WTC11 (cell line): Measurements from ENCODE around the gene SYTL1. TPM values are rescaled to one million over a fixed set of nuclear protein-coding genes. Genes with fewer than 3 reads are reported as not detected.
A peak's percentile ranks its signal among the peaks of the same experiment; 100 is the strongest.

Experiments used
- ATAC-seq: fragments of 200-7000 bp; cut with Tn5 transposase; 2 replicates; pipeline ENCODE4 v1.10.0; 2021; ENCODE audit warnings: mild to moderate bottlenecking, moderate library complexity
- CTCF ChIA-PET: fragments of 300-600 bp; sonication (Branson Sonifier 250); formaldehyde crosslinking; loops from one replicate; lab custom pipeline; 2021; ENCODE audit warnings: antibody characterized with exemption; lab: Charles Lee
- POLR2A ChIA-PET: fragments of 350-600 bp; sonication (Branson Sonifier 250); formaldehyde crosslinking; loops from one replicate; lab custom pipeline; 2021; ENCODE audit warnings: antibody characterized with exemption; lab: Charles Lee
- DNase-seq: peaks from one replicate; pipeline ENCODE4 v3.0.0; 2021; ENCODE audit warnings: low spot score
- H3K27ac Mint-ChIP-seq: 2 replicates; pipeline ENCODE4 v1.8.0; 2021; ENCODE audit warnings: mixed read lengths
- H3K27me3 Mint-ChIP-seq: 2 replicates; pipeline ENCODE4 v1.8.0; 2021; ENCODE audit warnings: low read depth, mild to moderate bottlenecking, moderate library complexity, mixed read lengths
- H3K36me3 Mint-ChIP-seq: 2 replicates; pipeline ENCODE4 v1.8.0; 2021; ENCODE audit warnings: mixed read lengths
- H3K4me1 Mint-ChIP-seq: 2 replicates; pipeline ENCODE4 v1.8.0; 2022; ENCODE audit warnings: mixed read lengths
- H3K4me3 Mint-ChIP-seq: 2 replicates; pipeline ENCODE4 v1.8.0; 2021; ENCODE audit warnings: mild to moderate bottlenecking, moderate library complexity, mixed read lengths
- H3K9me3 Mint-ChIP-seq: 2 replicates; pipeline ENCODE4 v1.8.0; 2021; ENCODE audit warnings: mixed read lengths
- CBFB ChIP-seq: sonication (generic); formaldehyde crosslinking; IDR thresholded peaks from 2 replicates; pipeline ENCODE4 v1.8.1; 2022; ENCODE audit warnings: mild to moderate bottlenecking, low read depth, missing genetic modification reagents
- FOXJ3 ChIP-seq: sonication (generic); formaldehyde crosslinking; IDR thresholded peaks from 2 replicates; pipeline ENCODE4 v1.9.0; 2021; ENCODE audit warnings: missing genetic modification reagents, mild to moderate bottlenecking, borderline replicate concordance
- GABPB1 ChIP-seq: sonication (generic); formaldehyde crosslinking; IDR thresholded peaks from 2 replicates; pipeline ENCODE4 v1.8.1; 2023; ENCODE audit warnings: mild to moderate bottlenecking, missing genetic modification reagents
- KAT7 ChIP-seq: sonication (generic); formaldehyde crosslinking; IDR thresholded peaks from 2 replicates; pipeline ENCODE4 v1.8.1; 2023; ENCODE audit warnings: missing genetic modification reagents, mild to moderate bottlenecking, borderline replicate concordance
- NFATC4 ChIP-seq: fragments of 250-450 bp; sonication (Bioruptor Pico); IDR thresholded peaks from 2 replicates; pipeline ENCODE4 v1.9.0; 2021; ENCODE audit warnings: mild to moderate bottlenecking
- NFYB ChIP-seq: sonication (generic); formaldehyde crosslinking; conservative IDR thresholded peaks from 2 replicates; pipeline ENCODE4 v1.8.0; 2022; ENCODE audit warnings: low read depth, missing genetic modification reagents
- OVOL2 ChIP-seq: fragments of 250-450 bp; sonication (Bioruptor Pico); IDR thresholded peaks from 2 replicates; pipeline ENCODE4 v1.9.0; 2021; ENCODE audit warnings: mild to moderate bottlenecking, borderline replicate concordance
- RORB ChIP-seq: fragments of 250-450 bp; sonication (Bioruptor Pico); IDR thresholded peaks from 2 replicates; pipeline ENCODE4 v1.9.0; 2021; ENCODE audit warnings: mild to moderate bottlenecking
- SMAD3 ChIP-seq: sonication (generic); formaldehyde crosslinking; IDR thresholded peaks from 2 replicates; pipeline ENCODE4 v1.8.0; 2022; ENCODE audit warnings: missing genetic modification reagents, mild to moderate bottlenecking, borderline replicate concordance
- ZBTB21 ChIP-seq: sonication (generic); formaldehyde crosslinking; IDR thresholded peaks from 2 replicates; pipeline ENCODE4 v1.8.1; 2023; ENCODE audit warnings: mild to moderate bottlenecking, missing genetic modification reagents, borderline replicate concordance
- total RNA-seq: library from RNA; stranded (reverse); gene quantifications from 3 replicates; pipeline ENCODE4 v1.2.3, GENCODE V29; 2021
- TF ChIP-seq, protein P1 (sequence below): sonication (generic); formaldehyde crosslinking; IDR thresholded peaks from 2 replicates; pipeline ENCODE4 v1.8.0; 2022; ENCODE audit warnings: missing genetic modification reagents
- TF ChIP-seq, protein P2 (sequence below): fragments of 250-450 bp; sonication (Bioruptor Pico); IDR thresholded peaks from 2 replicates; pipeline ENCODE4 v1.9.0; 2021; ENCODE audit warnings: mild to moderate bottlenecking, borderline replicate concordance
- TF ChIP-seq, protein P3 (sequence below): sonication (generic); formaldehyde crosslinking; IDR thresholded peaks from 2 replicates; pipeline ENCODE4 v1.8.1; 2022; ENCODE audit warnings: mild to moderate bottlenecking, moderate library complexity, missing genetic modification reagents
- TF ChIP-seq, protein P4 (sequence below): sonication (generic); formaldehyde crosslinking; IDR thresholded peaks from 2 replicates; pipeline ENCODE4 v1.8.0; 2023; ENCODE audit warnings: missing genetic modification reagents, mild to moderate bottlenecking, borderline replicate concordance
- TF ChIP-seq, protein P5 (sequence below): sonication (generic); formaldehyde crosslinking; IDR thresholded peaks from 2 replicates; pipeline ENCODE4 v1.8.0; 2023; ENCODE audit warnings: mild to moderate bottlenecking, missing genetic modification reagents
- TF ChIP-seq, protein P6 (sequence below): sonication (generic); formaldehyde crosslinking; IDR thresholded peaks from 2 replicates; pipeline ENCODE4 v1.8.0; 2023; ENCODE audit warnings: missing genetic modification reagents

The SYTL1 gene
- total RNA-seq, 1 experiment from 2014 or later, result 18.0 TPM

DNA sequence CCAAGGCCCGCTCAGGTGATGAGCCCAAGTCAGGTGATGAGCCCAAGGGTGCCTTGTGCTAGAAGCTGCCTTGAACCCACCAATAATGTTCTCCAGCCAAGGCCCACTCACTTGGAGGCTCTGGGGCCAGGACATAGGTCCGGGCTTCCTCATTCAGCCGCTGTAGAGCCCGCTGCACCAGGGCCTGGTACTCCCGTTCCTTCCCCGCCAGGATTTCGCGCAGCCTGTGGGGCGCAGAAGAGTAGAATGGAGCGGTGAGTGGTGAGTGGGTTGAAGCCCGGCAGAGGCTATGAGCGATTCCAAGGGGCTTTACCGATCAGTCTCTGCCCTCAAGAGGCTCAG is 14.4 kb downstream of the SYTL1 start:
- Mint-ChIP-seq H3K9me3 (no peaks in the 10 kb centered on the region), H3K27ac (no peak overlapping the region), H3K36me3 (no peaks in the 10 kb centered on the region), H3K4me1 (peaks cover 25% of the 10 kb centered on the region), H3K4me3 (no peak overlapping the region), H3K27me3 (peaks cover 37% of the 10 kb centered on the region)
- DNase-seq (no peak), ATAC-seq (no peak)
- TF ChIP-seq, protein P1, sequence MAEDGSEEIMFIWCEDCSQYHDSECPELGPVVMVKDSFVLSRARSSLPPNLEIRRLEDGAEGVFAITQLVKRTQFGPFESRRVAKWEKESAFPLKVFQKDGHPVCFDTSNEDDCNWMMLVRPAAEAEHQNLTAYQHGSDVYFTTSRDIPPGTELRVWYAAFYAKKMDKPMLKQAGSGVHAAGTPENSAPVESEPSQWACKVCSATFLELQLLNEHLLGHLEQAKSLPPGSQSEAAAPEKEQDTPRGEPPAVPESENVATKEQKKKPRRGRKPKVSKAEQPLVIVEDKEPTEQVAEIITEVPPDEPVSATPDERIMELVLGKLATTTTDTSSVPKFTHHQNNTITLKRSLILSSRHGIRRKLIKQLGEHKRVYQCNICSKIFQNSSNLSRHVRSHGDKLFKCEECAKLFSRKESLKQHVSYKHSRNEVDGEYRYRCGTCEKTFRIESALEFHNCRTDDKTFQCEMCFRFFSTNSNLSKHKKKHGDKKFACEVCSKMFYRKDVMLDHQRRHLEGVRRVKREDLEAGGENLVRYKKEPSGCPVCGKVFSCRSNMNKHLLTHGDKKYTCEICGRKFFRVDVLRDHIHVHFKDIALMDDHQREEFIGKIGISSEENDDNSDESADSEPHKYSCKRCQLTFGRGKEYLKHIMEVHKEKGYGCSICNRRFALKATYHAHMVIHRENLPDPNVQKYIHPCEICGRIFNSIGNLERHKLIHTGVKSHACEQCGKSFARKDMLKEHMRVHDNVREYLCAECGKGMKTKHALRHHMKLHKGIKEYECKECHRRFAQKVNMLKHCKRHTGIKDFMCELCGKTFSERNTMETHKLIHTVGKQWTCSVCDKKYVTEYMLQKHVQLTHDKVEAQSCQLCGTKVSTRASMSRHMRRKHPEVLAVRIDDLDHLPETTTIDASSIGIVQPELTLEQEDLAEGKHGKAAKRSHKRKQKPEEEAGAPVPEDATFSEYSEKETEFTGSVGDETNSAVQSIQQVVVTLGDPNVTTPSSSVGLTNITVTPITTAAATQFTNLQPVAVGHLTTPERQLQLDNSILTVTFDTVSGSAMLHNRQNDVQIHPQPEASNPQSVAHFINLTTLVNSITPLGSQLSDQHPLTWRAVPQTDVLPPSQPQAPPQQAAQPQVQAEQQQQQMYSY (CRISPR knock-in tag), result peak; percentile 83
- no peak for TF ChIP-seq GABPB1
- ChIA-PET CTCF (interaction anchor here (0.6 to 11.0 kb wide), 16 partner anchors 10 to 402 kb away, joined by 3 to 258 read pairs (median 24); partner anchors contain the start of genes CD164L2, GPR3, MAP3K6 and SYTL1), POLR2A (no interaction called here)

DNA sequence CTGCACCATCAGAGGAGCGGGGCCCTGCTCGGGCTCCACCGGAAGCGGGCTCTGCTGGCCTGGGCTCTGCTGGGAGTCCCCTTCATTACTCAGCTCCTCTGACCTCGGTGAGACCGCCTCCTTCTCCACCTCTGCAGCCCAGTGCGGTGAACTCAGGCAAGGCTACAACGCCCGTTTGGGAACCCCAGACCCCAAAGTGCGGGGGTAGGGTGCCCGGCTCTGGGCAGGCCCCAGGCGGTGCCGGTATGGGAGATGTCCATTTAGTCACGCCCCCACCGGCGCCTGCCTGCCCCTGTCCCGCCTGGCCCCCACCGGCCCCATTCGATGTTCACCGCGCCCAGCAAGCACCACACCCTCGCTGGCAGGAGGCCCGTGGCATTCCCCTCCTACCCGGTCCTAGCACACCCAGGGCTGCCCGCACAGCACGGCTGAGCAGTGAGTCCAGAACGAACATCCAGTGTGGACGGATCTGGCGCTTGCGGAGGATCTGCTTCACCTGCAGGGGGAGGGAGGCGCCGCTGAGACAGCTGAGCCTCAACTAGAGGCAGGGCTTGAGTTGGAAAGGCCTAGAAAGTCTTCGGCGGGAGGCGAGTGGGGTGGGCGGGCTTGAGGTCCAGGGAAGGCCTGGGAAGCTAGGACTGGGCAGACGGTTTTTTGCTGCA is 14.9 kb downstream of the SYTL1 start:
- peak; percentile 27 for ATAC-seq
- ChIA-PET POLR2A (interaction anchor here (0.7 to 1.2 kb wide), 2 partner anchors 9 to 12 kb away, joined by 3 to 6 read pairs; no protein-coding TSS in a partner anchor), CTCF (interaction anchor here (0.6 to 11.0 kb wide), 48 partner anchors 8 to 402 kb away, joined by 3 to 258 read pairs (median 5); partner anchors contain the start of genes CD164L2, FCN3, GPR3 and MAP3K6)
- Mint-ChIP-seq H3K27ac (no peak overlapping the region), H3K4me1 (peaks cover 22% of the 10 kb centered on the region), H3K27me3 (peaks cover 42% of the 10 kb centered on the region), H3K9me3 (no peaks in the 10 kb centered on the region), H3K36me3 (no peaks in the 10 kb centered on the region), H3K4me3 (no peak overlapping the region; the same call in 1 of the 2 replicates)
- peak; percentile 64 for DNase-seq
- TF ChIP-seq, protein P2, sequence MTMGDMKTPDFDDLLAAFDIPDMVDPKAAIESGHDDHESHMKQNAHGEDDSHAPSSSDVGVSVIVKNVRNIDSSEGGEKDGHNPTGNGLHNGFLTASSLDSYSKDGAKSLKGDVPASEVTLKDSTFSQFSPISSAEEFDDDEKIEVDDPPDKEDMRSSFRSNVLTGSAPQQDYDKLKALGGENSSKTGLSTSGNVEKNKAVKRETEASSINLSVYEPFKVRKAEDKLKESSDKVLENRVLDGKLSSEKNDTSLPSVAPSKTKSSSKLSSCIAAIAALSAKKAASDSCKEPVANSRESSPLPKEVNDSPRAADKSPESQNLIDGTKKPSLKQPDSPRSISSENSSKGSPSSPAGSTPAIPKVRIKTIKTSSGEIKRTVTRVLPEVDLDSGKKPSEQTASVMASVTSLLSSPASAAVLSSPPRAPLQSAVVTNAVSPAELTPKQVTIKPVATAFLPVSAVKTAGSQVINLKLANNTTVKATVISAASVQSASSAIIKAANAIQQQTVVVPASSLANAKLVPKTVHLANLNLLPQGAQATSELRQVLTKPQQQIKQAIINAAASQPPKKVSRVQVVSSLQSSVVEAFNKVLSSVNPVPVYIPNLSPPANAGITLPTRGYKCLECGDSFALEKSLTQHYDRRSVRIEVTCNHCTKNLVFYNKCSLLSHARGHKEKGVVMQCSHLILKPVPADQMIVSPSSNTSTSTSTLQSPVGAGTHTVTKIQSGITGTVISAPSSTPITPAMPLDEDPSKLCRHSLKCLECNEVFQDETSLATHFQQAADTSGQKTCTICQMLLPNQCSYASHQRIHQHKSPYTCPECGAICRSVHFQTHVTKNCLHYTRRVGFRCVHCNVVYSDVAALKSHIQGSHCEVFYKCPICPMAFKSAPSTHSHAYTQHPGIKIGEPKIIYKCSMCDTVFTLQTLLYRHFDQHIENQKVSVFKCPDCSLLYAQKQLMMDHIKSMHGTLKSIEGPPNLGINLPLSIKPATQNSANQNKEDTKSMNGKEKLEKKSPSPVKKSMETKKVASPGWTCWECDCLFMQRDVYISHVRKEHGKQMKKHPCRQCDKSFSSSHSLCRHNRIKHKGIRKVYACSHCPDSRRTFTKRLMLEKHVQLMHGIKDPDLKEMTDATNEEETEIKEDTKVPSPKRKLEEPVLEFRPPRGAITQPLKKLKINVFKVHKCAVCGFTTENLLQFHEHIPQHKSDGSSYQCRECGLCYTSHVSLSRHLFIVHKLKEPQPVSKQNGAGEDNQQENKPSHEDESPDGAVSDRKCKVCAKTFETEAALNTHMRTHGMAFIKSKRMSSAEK (CRISPR knock-in tag), result no peak
- TF ChIP-seq NFYB (CRISPR knock-in tag) (no peak), OVOL2 (CRISPR knock-in tag) (no peak), SMAD3 (CRISPR knock-in tag) (no peak), RORB (CRISPR knock-in tag) (no peak), ZBTB21 (CRISPR knock-in tag) (no peak), FOXJ3 (CRISPR knock-in tag) (no peak), KAT7 (no peak), CBFB (CRISPR knock-in tag) (no peak), NFATC4 (no peak)
- TF ChIP-seq, protein P3, sequence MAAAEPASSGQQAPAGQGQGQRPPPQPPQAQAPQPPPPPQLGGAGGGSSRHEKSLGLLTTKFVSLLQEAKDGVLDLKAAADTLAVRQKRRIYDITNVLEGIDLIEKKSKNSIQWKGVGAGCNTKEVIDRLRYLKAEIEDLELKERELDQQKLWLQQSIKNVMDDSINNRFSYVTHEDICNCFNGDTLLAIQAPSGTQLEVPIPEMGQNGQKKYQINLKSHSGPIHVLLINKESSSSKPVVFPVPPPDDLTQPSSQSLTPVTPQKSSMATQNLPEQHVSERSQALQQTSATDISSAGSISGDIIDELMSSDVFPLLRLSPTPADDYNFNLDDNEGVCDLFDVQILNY (CRISPR knock-in tag), result no peak
- TF ChIP-seq, protein P4, sequence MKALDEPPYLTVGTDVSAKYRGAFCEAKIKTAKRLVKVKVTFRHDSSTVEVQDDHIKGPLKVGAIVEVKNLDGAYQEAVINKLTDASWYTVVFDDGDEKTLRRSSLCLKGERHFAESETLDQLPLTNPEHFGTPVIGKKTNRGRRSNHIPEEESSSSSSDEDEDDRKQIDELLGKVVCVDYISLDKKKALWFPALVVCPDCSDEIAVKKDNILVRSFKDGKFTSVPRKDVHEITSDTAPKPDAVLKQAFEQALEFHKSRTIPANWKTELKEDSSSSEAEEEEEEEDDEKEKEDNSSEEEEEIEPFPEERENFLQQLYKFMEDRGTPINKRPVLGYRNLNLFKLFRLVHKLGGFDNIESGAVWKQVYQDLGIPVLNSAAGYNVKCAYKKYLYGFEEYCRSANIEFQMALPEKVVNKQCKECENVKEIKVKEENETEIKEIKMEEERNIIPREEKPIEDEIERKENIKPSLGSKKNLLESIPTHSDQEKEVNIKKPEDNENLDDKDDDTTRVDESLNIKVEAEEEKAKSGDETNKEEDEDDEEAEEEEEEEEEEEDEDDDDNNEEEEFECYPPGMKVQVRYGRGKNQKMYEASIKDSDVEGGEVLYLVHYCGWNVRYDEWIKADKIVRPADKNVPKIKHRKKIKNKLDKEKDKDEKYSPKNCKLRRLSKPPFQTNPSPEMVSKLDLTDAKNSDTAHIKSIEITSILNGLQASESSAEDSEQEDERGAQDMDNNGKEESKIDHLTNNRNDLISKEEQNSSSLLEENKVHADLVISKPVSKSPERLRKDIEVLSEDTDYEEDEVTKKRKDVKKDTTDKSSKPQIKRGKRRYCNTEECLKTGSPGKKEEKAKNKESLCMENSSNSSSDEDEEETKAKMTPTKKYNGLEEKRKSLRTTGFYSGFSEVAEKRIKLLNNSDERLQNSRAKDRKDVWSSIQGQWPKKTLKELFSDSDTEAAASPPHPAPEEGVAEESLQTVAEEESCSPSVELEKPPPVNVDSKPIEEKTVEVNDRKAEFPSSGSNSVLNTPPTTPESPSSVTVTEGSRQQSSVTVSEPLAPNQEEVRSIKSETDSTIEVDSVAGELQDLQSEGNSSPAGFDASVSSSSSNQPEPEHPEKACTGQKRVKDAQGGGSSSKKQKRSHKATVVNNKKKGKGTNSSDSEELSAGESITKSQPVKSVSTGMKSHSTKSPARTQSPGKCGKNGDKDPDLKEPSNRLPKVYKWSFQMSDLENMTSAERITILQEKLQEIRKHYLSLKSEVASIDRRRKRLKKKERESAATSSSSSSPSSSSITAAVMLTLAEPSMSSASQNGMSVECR (CRISPR knock-in tag), result no peak
- TF ChIP-seq, protein P5, sequence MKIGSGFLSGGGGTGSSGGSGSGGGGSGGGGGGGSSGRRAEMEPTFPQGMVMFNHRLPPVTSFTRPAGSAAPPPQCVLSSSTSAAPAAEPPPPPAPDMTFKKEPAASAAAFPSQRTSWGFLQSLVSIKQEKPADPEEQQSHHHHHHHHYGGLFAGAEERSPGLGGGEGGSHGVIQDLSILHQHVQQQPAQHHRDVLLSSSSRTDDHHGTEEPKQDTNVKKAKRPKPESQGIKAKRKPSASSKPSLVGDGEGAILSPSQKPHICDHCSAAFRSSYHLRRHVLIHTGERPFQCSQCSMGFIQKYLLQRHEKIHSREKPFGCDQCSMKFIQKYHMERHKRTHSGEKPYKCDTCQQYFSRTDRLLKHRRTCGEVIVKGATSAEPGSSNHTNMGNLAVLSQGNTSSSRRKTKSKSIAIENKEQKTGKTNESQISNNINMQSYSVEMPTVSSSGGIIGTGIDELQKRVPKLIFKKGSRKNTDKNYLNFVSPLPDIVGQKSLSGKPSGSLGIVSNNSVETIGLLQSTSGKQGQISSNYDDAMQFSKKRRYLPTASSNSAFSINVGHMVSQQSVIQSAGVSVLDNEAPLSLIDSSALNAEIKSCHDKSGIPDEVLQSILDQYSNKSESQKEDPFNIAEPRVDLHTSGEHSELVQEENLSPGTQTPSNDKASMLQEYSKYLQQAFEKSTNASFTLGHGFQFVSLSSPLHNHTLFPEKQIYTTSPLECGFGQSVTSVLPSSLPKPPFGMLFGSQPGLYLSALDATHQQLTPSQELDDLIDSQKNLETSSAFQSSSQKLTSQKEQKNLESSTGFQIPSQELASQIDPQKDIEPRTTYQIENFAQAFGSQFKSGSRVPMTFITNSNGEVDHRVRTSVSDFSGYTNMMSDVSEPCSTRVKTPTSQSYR (CRISPR knock-in tag), result no peak
- TF ChIP-seq, protein P6, sequence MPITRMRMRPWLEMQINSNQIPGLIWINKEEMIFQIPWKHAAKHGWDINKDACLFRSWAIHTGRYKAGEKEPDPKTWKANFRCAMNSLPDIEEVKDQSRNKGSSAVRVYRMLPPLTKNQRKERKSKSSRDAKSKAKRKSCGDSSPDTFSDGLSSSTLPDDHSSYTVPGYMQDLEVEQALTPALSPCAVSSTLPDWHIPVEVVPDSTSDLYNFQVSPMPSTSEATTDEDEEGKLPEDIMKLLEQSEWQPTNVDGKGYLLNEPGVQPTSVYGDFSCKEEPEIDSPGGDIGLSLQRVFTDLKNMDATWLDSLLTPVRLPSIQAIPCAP (CRISPR knock-in tag), result no peak
